K562 (cell line): ENCODE data around the gene ZNF514.

Source experiments
- BRCA1 ChIP-seq, 2 experiments: fragments of 450-650 bp in 1 of 2; sonication (generic) in 1 of 2; formaldehyde crosslinking in 1 of 2; IDR thresholded peaks; 2 replicates each; pipeline versions ENCODE4 v1.5.0 to v1.6.1; 2017 to 2020; ENCODE audit warnings: mild to moderate bottlenecking in 1 of 2, missing genetic modification reagents in 1 of 2
- CBX2 ChIP-seq: fragments of 200-600 bp; sonication (generic); IDR thresholded peaks from one replicate; pipeline ENCODE4 v1.6.1; 2012; ENCODE audit warnings: mild to moderate bottlenecking, low read length, inconsistent platforms; ENCODE audit not compliant: insufficient read depth, poor library complexity, severe bottlenecking
- CBX8 ChIP-seq: fragments of 200-600 bp; sonication (generic); IDR thresholded peaks from 2 replicates; pipeline ENCODE4 v1.6.1; 2012; ENCODE audit warnings: borderline replicate concordance, mixed run types, low read depth, mild to moderate bottlenecking, moderate library complexity, mixed read lengths, low read length, control low read depth, inconsistent platforms; ENCODE audit not compliant: poor library complexity, severe bottlenecking; ENCODE audit errors: extremely low read depth
- CTCF ChIP-seq, 3 experiments: IDR thresholded peaks in 2 of 3; conservative IDR thresholded peaks in 1 of 3; 2 replicates each; pipeline ENCODE4 v1.5.1; 2011 to 2012; ENCODE audit warnings: low read length in 3 of 3, mild to moderate bottlenecking in 3 of 3, control low read depth in 2 of 3, improper control_type of control experiment in 1 of 3, inconsistent platforms in 1 of 3, low read depth in 1 of 3, mixed read lengths in 1 of 3, moderate library complexity in 1 of 3; ENCODE audit not compliant: insufficient read depth in 2 of 3
- TF ChIP-seq, protein P1 (sequence below), 2 experiments: fragments of 450-650 bp in 1 of 2; sonication (generic) in 1 of 2; formaldehyde crosslinking; conservative IDR thresholded peaks; 2 replicates each; pipeline versions ENCODE4 v1.4.0 to v1.8.1; 2020 to 2022; ENCODE audit warnings: mild to moderate bottlenecking in 1 of 2, missing genetic modification reagents in 1 of 2

GRCh38 chr2:95159690-95160449 lies at the start of gene ZNF514:
- TF ChIP-seq, protein P1, sequence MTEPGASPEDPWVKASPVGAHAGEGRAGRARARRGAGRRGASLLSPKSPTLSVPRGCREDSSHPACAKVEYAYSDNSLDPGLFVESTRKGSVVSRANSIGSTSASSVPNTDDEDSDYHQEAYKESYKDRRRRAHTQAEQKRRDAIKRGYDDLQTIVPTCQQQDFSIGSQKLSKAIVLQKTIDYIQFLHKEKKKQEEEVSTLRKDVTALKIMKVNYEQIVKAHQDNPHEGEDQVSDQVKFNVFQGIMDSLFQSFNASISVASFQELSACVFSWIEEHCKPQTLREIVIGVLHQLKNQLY (CRISPR knock-in tag; conservative IDR thresholded peaks at IDR 0.05) = no peak
- TF ChIP-seq CBX8 (no peak), CTCF (IDR thresholded peaks at IDR 0.05 in 2 of 3, conservative IDR thresholded peaks at IDR 0.05 in 1 of 3; ENCODE audit: insufficient read depth in 2 of 3, low read depth in 1 of 3, low read length in 3 of 3) (no peak), BRCA1 (IDR thresholded peaks at IDR 0.05) (no peak), BRCA1 (CRISPR knock-in tag; IDR thresholded peaks at IDR 0.05) (no peak), CBX2 (no peak)
